Keratinocyte (primary cell): ENCODE results near the gene RAB5A. TPM values are rescaled to one million over a fixed set of nuclear protein-coding genes. Genes with fewer than 3 reads are reported as not detected.
"Not testable (repeated sequence)": the region's sequence is repeated elsewhere in the genome, so short reads cannot be mapped to it uniquely, and the experiment has no call there.

Source experiments
- DNase-seq: peaks from one replicate; pipeline ENCODE4 v3.0.0-alpha.2; 2011; ENCODE audit warnings: low read depth, missing footprints, low spot score
- FAIRE-seq: peaks from 2 replicates; lab custom pipeline; 2011; peaks lifted over from hg19 to GRCh38; lab: Jason Lieb, UNC
- H2AFZ ChIP-seq: 2 replicates; pipeline ENCODE4 v1.6.0; 2012; ENCODE audit warnings: low read length, control low read depth, inconsistent platforms; ENCODE audit not compliant: control insufficient read depth
- H3K27ac ChIP-seq: 2 replicates; pipeline ENCODE4 v1.5.1; 2011; ENCODE audit warnings: low read length; ENCODE audit not compliant: control insufficient read depth, insufficient read depth
- H3K27me3 ChIP-seq: 3 replicates; pipeline ENCODE4 v1.6.0; 2011; ENCODE audit warnings: low read length; ENCODE audit not compliant: control insufficient read depth, insufficient read depth; ENCODE audit errors: extremely low read depth
- H3K36me3 ChIP-seq, 2 experiments: 2 replicates in 1 of 2; 3 replicates in 1 of 2; pipeline ENCODE4 v1.5.1; 2011; ENCODE audit warnings: low read length in 2 of 2, mild to moderate bottlenecking in 1 of 2; ENCODE audit not compliant: control insufficient read depth in 2 of 2, insufficient read depth in 2 of 2; ENCODE audit errors: extremely low read depth in 1 of 2
- H3K4me1 ChIP-seq: 3 replicates; pipeline ENCODE4 v1.5.1; 2011; ENCODE audit warnings: low read length; ENCODE audit not compliant: control insufficient read depth, insufficient read depth; ENCODE audit errors: extremely low read depth
- H3K4me2 ChIP-seq: 3 replicates; pipeline ENCODE4 v1.6.0; 2011; ENCODE audit warnings: low read depth, low read length; ENCODE audit not compliant: control insufficient read depth, insufficient read depth; ENCODE audit errors: extremely low read depth
- H3K4me3 ChIP-seq, 3 experiments: fragments of 200-600 bp in 1 of 3; sonication (generic) in 1 of 3; 2 replicates in 2 of 3; 3 replicates in 1 of 3; pipeline ENCODE4 v1.5.1; 2011 to 2016; ENCODE audit warnings: low read length in 3 of 3, mild to moderate bottlenecking in 3 of 3, control low read depth in 2 of 3, inconsistent platforms in 1 of 3, low read depth in 1 of 3, mixed read lengths in 1 of 3, mixed run types in 1 of 3, moderate library complexity in 1 of 3; ENCODE audit not compliant: control insufficient read depth in 2 of 3, insufficient read depth in 2 of 3; ENCODE audit errors: extremely low read depth in 1 of 3
- H3K79me2 ChIP-seq: 2 replicates; pipeline ENCODE4 v1.6.0; 2012; ENCODE audit warnings: low read length; ENCODE audit not compliant: control insufficient read depth, insufficient read depth
- H3K9ac ChIP-seq: 3 replicates; pipeline ENCODE4 v1.6.0; 2011; ENCODE audit warnings: low read length; ENCODE audit not compliant: control insufficient read depth, insufficient read depth; ENCODE audit errors: extremely low read depth
- H3K9me1 ChIP-seq: 3 replicates; pipeline ENCODE4 v1.6.0; 2011; ENCODE audit warnings: low read length; ENCODE audit not compliant: control insufficient read depth, insufficient read depth; ENCODE audit errors: extremely low read depth
- H3K9me3 ChIP-seq: 2 replicates; pipeline ENCODE4 v1.5.1; 2012; ENCODE audit warnings: low read depth, low read length; ENCODE audit not compliant: control insufficient read depth
- H4K20me1 ChIP-seq: 3 replicates; pipeline ENCODE4 v1.6.0; 2011; ENCODE audit warnings: low read length; ENCODE audit not compliant: control insufficient read depth, insufficient read depth; ENCODE audit errors: extremely low read depth
- CTCF ChIP-seq, 3 experiments: IDR thresholded peaks in 1 of 3; conservative IDR thresholded peaks in 1 of 3; optimal IDR thresholded peaks in 1 of 3; 2 replicates in 2 of 3; 3 replicates in 1 of 3; pipeline versions ENCODE3 to v1.5.1; 2011; ENCODE audit warnings: low read length in 3 of 3, mild to moderate bottlenecking in 3 of 3, moderate library complexity in 2 of 3, control low read depth in 1 of 3, inconsistent platforms in 1 of 3; ENCODE audit not compliant: insufficient read depth in 2 of 3; ENCODE audit errors: extremely low read depth in 1 of 3
- EZH2 ChIP-seq: IDR thresholded peaks from one replicate; pipeline ENCODE4 v1.6.1; 2012; ENCODE audit warnings: inconsistent platforms, mild to moderate bottlenecking, low read length, moderate library complexity
- dilution Hi-C: fragments of 300-500 bp; cut with MboI; formaldehyde crosslinking; loops from one replicate; pipeline ENCODE4 v1.7.0; 2020; ENCODE audit warnings: low sequenced_read_pairs; ENCODE audit not compliant: extremely low pct_ligation_motif_present
- polyA plus RNA-seq, 5 experiments: library from polyadenylated mRNA; depleted of rRNA in 3 of 5; stranded (reverse) in 3 of 5; stranded (forward) in 1 of 5; unstranded in 1 of 5; fragments of >200 nt; gene quantifications; 1 replicate in 1 of 5; 2 replicates in 3 of 5; 3 replicates in 1 of 5; pipeline versions ENCODE4 v1.2.1 to v1.2.3, GENCODE V29; 2011 to 2012; ENCODE audit warnings: missing spikeins in 2 of 5, low read depth in 1 of 5, low replicate concordance in 1 of 5

Gene RAB5A
- polyA plus RNA-seq, 1 donor (not counting 4 experiments of a cell fraction or from before 2014, with no cell fraction given), result 60.5 TPM

- no peaks in the 10 kb centered on the region for H3K27me3 ChIP-seq
- dilution Hi-C loops, result no loop called here
- H3K4me1 ChIP-seq, result peaks cover 6% of the 10 kb centered on the region
- H3K9me1 ChIP-seq, result no peaks in the 10 kb centered on the region
- no peak overlapping the region for H2AFZ ChIP-seq
- no peaks in the 10 kb centered on the region for H4K20me1 ChIP-seq
- FAIRE-seq (no peak), DNase-seq (no peak)
- peaks cover 95% of the 10 kb centered on the region for H3K79me2 ChIP-seq
- no peaks in the 10 kb centered on the region for H3K9me3 ChIP-seq
- H3K4me3 ChIP-seq, result no peak overlapping the region
- no peak overlapping the region for H3K4me2 ChIP-seq
- no peak overlapping the region for H3K27ac ChIP-seq
- H3K9ac ChIP-seq, result no peak overlapping the region
- H3K36me3 ChIP-seq, result peaks cover 6 to 27% of the 10 kb centered on the region in 2 experiments
- TF ChIP-seq EZH2, result no peak
- no peak for TF ChIP-seq CTCF (optimal IDR thresholded peaks at IDR 0.05 in 1 of 3, IDR thresholded peaks at IDR 0.05 in 1 of 3, conservative IDR thresholded peaks at IDR 0.05 in 1 of 3; ENCODE audit: extremely low read depth in 1 of 3, insufficient read depth in 2 of 3, low read length in 3 of 3)
Observed at GRCh38 chr3:19954676-19955075, 7.8 kb downstream of the RAB5A start.

- DNase-seq, H4K20me1 ChIP-seq, H3K9me1 ChIP-seq, dilution Hi-C loops, H3K9me3 ChIP-seq, H2AFZ ChIP-seq, FAIRE-seq, H3K4me1 ChIP-seq, H3K27me3 ChIP-seq, H3K4me3 ChIP-seq, H3K9ac ChIP-seq, H3K27ac ChIP-seq, H3K4me2 ChIP-seq: not testable (repeated sequence)
- peaks cover 3 to 25% of the 10 kb centered on the region in 2 experiments for H3K36me3 ChIP-seq
- H3K79me2 ChIP-seq, result peaks cover 95% of the 10 kb centered on the region
Observed at GRCh38 chr3:19957354-19957753, 10.5 kb downstream of the RAB5A start.

- Histone ChIP-seq H2AFZ (no peak overlapping the region), H3K9ac (no peak overlapping the region), H3K4me3 (no peak overlapping the region), H3K36me3 (peaks cover 3 to 20% of the 10 kb centered on the region in 2 experiments), H3K4me2 (no peak overlapping the region), H3K27ac (no peak overlapping the region), H3K9me1 (no peaks in the 10 kb centered on the region), H3K79me2 (peaks cover 94% of the 10 kb centered on the region), H3K9me3 (no peaks in the 10 kb centered on the region), H4K20me1 (peaks cover 7% of the 10 kb centered on the region), H3K4me1 (no peaks in the 10 kb centered on the region), H3K27me3 (no peaks in the 10 kb centered on the region)
- FAIRE-seq (no peak), DNase-seq (no peak)
- TF ChIP-seq EZH2 (no peak), CTCF (optimal IDR thresholded peaks at IDR 0.05 in 1 of 3, IDR thresholded peaks at IDR 0.05 in 1 of 3, conservative IDR thresholded peaks at IDR 0.05 in 1 of 3; ENCODE audit: extremely low read depth in 1 of 3, insufficient read depth in 2 of 3, low read length in 3 of 3) (no peak)
- dilution Hi-C loops, result no loop called here
Observed at GRCh38 chr3:19959505-19959904, 12.6 kb downstream of the RAB5A start.
